ENCODE results near the gene SPAG9. TPM values are rescaled to one million over a fixed set of nuclear protein-coding genes. Genes with fewer than 3 reads are reported as not detected.
A peak's percentile ranks its signal among the peaks of the same experiment; 100 is the strongest.

SPAG9 gene
- total RNA-seq, 1 donor, result 192 TPM

DNA sequence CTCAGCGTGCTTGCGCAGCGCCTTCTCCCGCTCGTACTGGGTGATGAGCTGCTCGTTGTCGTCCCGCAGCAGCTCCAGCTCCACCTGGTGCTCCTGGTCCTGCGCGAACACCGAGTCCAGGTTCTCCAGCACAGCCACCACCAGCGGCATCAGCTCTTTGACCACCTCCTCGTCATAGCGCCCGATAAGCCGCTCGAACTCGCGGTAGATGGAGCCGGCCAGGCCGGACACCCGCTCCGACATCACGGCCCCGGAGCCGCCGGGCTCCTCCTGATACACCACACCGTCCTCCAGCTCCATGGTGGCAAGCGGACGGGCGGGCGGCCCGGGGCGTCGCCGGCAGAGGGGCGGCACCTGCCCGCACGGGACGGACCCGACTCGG, 320 bp downstream of the SPAG9 start:
- Histone ChIP-seq H3K4me3 (ENCODE audit: insufficient read depth, low read length) (peak overlapping the region; percentile 99), H3K27ac (ENCODE audit: low read depth, low read length) (peak overlapping the region; percentile 93), H3K27me3 (ENCODE audit: insufficient read depth, low read length) (no peaks in the 10 kb centered on the region), H3K79me2 (ENCODE audit: insufficient read depth, low read length) (peaks cover 52% of the 10 kb centered on the region), H4K20me1 (ENCODE audit: insufficient read depth, low read length) (peaks cover 29% of the 10 kb centered on the region), H3K4me1 (ENCODE audit: insufficient read depth, low read length) (peaks cover 34% of the 10 kb centered on the region), H3K4me2 (ENCODE audit: insufficient read depth, low read length) (peak overlapping the region; percentile 96), H2AFZ (ENCODE audit: low read length) (peak overlapping the region; percentile 80), H3K36me3 (ENCODE audit: insufficient read depth, low read length) (no peaks in the 10 kb centered on the region), H3K9me3 (ENCODE audit: low read depth, low read length) (no peaks in the 10 kb centered on the region)
- DNase-seq (ENCODE audit: insufficient read length, low spot score, missing footprints), result peak; percentile 87
- no peak for TF ChIP-seq CTCF (IDR thresholded peaks at IDR 0.05; ENCODE audit: extremely low read depth, low read depth, low read length)

DNA sequence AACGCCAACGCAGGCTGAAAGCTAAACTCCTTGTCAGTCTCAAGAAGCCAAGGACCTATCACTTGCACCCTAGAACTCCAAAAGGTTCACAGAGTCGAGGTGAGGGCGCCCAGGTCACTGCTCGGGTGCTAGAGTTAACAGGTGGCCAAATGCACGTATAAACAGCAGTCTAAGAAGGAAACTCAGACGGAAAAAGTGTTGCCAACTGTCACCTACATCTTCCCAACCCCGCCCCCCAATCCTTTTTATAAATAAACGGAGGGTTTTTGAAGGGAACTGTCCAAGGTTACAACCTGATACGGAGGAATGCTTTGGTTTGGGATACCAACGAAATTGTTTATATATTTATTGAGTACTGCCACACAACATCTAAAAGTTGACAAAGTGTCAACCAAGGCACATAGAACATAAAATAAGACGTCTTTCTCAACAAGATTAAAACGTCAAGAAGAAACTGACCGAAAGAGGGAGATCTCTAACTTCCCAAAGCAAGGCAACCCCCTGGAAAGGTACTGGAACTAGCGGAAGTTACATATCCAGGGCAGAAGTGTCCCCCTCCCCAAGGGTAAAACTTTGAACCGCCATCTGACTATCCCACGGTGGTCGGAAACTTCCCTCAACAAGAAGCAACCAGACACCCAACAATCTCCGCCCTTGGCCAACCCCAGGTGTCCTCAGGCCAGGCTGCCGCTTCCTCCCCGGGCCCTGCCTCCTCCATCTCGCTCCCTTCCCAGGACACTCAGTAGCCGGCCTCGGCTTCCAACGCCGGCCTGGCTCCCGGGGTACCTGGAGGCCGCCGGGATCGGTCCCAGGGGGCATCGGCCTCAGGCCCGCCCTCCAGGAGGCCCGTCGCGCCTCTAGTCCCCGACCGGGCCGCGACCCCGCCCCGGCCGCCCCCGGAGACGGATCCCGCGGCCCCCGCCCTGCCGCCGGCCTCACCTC, 982 bp downstream of the SPAG9 start:
- Histone ChIP-seq H3K4me3 (ENCODE audit: insufficient read depth, low read length) (peak overlapping the region; percentile 99), H3K4me2 (ENCODE audit: insufficient read depth, low read length) (peak overlapping the region; percentile 96), H3K4me1 (ENCODE audit: insufficient read depth, low read length) (peaks cover 34% of the 10 kb centered on the region), H2AFZ (ENCODE audit: low read length) (peak overlapping the region; percentile 80), H4K20me1 (ENCODE audit: insufficient read depth, low read length) (peaks cover 30% of the 10 kb centered on the region), H3K9me3 (ENCODE audit: low read depth, low read length) (no peaks in the 10 kb centered on the region), H3K36me3 (ENCODE audit: insufficient read depth, low read length) (no peaks in the 10 kb centered on the region), H3K27ac (ENCODE audit: low read depth, low read length) (peak overlapping the region; percentile 93), H3K79me2 (ENCODE audit: insufficient read depth, low read length) (peaks cover 59% of the 10 kb centered on the region), H3K27me3 (ENCODE audit: insufficient read depth, low read length) (no peaks in the 10 kb centered on the region)
- TF ChIP-seq CTCF (IDR thresholded peaks at IDR 0.05; ENCODE audit: extremely low read depth, low read depth, low read length), result no peak
- peak; percentile 92 for DNase-seq (ENCODE audit: insufficient read length, low spot score, missing footprints)

GRCh38 chr17:51118330-51119195, 2.1 kb downstream of the SPAG9 start:
- Histone ChIP-seq H3K4me3 (ENCODE audit: insufficient read depth, low read length) (peak overlapping the region; percentile 99), H4K20me1 (ENCODE audit: insufficient read depth, low read length) (peaks cover 31% of the 10 kb centered on the region), H3K4me1 (ENCODE audit: insufficient read depth, low read length) (peaks cover 34% of the 10 kb centered on the region), H3K9me3 (ENCODE audit: low read depth, low read length) (no peaks in the 10 kb centered on the region), H3K36me3 (ENCODE audit: insufficient read depth, low read length) (no peaks in the 10 kb centered on the region), H2AFZ (ENCODE audit: low read length) (no peak overlapping the region), H3K27me3 (ENCODE audit: insufficient read depth, low read length) (no peaks in the 10 kb centered on the region), H3K27ac (ENCODE audit: low read depth, low read length) (no peak overlapping the region), H3K4me2 (ENCODE audit: insufficient read depth, low read length) (peak overlapping the region; percentile 96), H3K79me2 (ENCODE audit: insufficient read depth, low read length) (peaks cover 70% of the 10 kb centered on the region)
- DNase-seq (ENCODE audit: insufficient read length, low spot score, missing footprints), result no peak
- TF ChIP-seq CTCF (IDR thresholded peaks at IDR 0.05; ENCODE audit: extremely low read depth, low read depth, low read length), result no peak
